CMK (cell line): ENCODE data around the gene LEFTY1.

Experiments
- DNase-seq: peaks from one replicate; pipeline ENCODE4 v3.0.0-alpha.2; 2010; ENCODE audit warnings: low read depth

The LEFTY1 gene

GRCh38 chr1:225871359-225872074 lies 17.4 kb downstream of the LEFTY1 start:
- no peak for DNase-seq

- no peak for DNase-seq
Observed at GRCh38 chr1:225870911-225871310, 18.0 kb downstream of the LEFTY1 start.

DNA sequence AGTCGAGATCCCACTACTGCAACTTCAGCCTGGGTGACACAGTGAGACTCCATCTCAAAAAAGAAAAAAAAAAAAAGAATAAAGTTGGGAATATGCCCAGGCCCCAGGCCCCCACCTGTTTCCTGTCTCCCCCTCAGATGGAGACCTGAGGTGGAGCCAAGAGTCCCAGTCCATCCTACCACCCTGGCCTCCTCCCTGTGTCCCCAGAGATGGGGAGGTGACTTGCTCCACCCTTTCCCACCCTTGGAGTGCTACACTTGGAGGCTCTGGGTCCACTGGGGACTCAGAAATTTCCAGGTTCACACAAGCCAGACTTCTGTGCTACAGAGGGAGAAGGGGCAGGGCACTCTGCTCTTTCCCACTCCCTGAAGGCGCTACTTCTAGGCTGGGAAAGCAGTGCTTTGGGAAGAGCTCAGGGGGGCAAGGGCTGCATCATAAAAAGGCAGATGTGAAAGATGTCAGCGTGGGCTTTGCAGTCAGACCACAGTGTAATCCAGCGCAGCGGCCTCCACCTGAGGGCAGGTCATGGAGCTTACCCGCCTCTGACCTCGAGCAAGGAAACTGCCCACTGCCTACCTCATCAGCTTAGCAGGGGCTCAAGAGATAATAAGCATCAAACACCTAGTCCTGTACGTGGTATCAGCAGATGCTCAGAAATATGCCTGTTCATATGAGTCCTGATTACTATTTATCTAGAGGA lies 20.2 kb downstream of the LEFTY1 start:
- DNase-seq = no peak

DNA sequence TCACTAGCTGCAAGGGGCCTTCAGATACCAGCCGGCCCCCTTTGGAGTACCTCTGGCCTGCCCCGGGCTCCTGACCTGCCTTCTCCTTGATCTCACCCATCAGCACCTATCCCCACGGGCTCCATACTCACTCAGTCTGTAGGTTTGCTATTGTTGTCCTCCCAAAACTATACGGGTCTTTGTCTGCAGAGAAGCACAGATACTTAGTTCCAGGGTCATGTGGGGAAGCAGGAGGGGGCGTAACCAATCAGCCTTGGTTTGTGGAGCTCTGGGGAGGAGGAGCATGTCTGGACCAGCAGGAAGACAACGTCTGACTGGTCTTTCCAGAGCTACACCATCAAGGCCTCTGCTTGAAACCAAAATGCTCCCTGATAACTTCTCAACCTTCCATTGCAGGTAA lies 22.0 kb downstream of the LEFTY1 start:
- no peak for DNase-seq

GRCh38 chr1:225866061-225866837 lies 22.7 kb downstream of the LEFTY1 start:
- peak; percentile 68 for DNase-seq

- no peak for DNase-seq
Observed at GRCh38 chr1:225865514-225865913, 23.4 kb downstream of the LEFTY1 start.

DNA sequence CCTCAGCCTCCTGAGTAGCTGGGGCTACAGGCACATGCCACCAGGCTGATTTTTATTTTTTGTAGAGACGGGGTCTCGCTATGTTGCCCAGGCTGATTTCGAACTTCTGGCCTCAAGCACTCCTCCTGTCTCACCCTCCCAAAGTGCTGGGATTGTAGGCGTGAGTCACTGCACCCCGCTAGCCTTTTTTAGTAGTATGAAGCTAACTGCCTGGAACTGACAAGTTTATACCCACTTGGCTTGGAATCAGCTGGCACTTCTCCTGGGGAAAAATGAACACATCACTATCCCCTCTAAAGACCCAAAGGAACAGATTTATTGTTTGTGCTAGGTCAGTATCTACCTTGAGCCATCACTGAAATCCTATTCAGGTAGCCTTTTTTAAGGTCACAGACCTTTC lies 25.8 kb downstream of the LEFTY1 start:
- no peak for DNase-seq

- no peak for DNase-seq
Observed at GRCh38 chr1:225862581-225862950, 26.4 kb downstream of the LEFTY1 start.

DNA sequence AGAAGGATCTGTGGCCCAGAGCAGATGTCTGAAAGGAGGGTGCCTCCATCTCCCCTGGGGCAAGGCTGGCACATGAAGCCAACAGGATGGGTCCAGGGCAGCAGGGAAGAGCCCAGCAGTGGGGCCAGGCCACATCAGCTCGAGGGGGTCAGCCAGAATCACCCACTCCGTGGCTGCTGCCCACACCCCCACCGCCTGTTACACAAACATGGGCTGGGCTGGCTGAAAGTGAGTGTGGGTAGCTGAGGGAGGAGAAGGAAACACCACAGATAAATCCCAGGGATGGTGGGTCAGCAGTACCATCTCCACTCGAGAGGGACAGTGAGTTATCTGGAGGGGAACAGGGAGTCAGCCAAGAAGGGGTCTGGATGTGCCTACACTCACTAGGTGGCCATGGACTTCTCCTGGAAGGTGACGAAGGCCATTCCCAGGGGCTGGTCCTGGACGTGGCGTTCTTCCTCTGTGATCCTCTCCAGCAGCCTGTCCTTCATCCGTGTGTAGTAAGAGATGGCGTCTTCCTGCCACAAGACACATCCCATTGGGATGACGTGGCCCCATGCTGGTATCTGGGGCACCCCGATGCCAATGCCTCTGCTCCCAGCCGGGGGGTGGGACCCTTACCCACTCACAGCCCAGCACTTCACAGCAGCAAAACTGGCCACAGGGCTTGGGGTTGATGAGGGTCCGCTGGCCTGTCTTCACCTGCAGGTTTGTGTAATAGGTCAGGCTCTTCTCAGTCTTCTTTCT lies 26.9 kb downstream of the LEFTY1 start:
- no peak for DNase-seq

DNA sequence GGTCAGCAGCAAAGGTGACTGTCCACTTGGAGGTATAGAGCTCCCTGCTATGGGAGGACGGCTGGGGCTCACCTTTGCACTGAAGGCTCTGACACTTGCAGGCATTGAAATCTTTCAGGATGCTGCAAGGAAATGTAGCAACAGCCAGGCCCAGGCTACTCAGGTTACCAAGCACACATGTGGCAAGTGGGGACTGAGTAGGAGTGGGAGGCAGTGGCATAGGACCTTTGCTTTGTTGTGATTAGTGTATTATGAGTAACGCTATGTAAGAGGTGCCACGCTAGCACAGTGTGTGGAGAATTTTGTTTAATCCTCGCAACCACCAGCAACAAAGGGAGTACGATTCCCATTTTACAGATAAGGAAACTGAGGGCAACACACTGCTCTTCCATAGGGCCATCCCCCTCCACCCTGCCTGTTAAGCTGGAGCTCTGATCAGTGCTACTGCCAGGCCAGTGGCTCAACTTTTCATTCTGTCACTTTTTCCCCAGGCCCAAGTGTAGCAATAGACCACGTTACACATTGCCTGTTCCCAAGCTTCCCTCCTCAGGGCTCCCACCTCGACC lies 28.0 kb downstream of the LEFTY1 start:
- DNase-seq = no peak

- DNase-seq = no peak
Observed at GRCh38 chr1:225860107-225860506, 28.8 kb downstream of the LEFTY1 start.

- DNase-seq = no peak
Observed at GRCh38 chr1:225859151-225859550, 29.8 kb downstream of the LEFTY1 start.

DNA sequence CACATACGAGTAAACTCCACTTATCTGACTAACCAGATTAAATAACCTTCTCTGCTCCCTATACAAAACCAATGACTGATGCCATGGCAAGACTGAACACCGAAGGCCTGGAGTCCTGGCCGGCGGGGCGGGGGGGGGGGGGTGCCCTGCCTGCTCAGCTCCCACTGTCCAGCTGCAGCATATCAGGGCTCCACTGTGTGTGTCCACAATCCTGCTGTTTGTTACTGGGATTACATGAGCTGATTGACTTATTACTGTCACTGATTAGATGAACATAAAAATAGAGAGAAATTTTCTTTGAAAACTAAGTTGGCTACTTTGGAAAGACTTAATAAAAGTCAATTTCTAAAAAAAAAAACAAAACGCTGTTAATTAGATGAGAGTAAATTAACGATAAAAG lies 31.7 kb downstream of the LEFTY1 start:
- DNase-seq = no peak

GRCh38 chr1:225855503-225856300 lies 33.2 kb downstream of the LEFTY1 start:
- no peak for DNase-seq

DNA sequence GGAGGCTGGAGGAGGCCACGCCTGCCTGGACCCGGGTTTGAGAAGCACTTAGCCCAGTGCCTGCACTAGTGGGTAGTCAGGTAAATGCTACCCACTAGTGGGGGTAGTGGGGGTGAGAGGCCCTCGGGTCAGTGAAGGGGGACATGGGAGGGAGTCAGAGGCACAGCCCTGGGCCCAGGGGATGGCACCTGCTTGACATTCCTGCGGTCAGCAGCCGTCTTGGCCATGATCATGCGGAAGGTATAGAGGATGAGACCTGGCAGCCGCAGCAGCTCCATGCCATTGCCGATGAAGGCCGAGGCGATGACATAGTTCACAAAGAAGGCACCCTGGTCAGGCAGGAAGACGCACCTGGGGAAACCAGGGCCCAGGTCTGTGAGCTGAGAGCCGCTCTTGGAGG lies 35.5 kb downstream of the LEFTY1 start:
- no peak for DNase-seq

DNA sequence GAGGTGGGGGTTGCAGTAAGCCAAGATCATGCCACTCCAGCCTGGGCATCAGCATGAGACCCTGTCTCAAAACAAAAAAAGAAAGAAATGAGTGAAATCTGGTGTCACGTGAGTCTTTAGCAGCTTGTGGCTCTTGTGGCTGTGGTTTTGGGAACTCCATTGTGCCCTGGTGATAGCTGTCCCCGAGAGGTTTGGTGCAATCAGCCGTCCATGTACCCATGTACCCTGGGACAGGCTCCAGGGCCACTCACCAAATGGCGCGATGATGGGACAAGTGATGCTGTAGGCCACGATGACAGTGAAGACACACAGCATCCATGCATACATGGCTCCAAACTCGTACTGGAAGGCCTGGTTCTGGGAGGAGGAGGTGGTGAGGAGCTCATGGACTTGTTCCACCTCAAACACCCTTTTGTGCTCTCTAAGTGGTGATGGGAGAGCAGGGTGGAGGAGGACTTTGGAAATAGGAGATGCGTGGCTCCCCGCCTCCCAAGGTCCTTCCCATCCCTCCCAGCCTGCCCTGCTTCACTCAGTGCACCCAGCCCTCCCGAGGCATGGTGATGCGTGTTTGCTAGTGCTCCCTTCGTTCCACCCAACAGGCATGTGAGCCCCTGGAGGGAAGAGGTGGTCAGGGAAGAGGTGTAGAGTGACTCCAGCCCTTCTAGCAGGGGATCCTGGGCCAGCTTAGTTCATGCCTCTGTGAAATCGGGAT lies 36.4 kb downstream of the LEFTY1 start:
- DNase-seq = no peak

DNA sequence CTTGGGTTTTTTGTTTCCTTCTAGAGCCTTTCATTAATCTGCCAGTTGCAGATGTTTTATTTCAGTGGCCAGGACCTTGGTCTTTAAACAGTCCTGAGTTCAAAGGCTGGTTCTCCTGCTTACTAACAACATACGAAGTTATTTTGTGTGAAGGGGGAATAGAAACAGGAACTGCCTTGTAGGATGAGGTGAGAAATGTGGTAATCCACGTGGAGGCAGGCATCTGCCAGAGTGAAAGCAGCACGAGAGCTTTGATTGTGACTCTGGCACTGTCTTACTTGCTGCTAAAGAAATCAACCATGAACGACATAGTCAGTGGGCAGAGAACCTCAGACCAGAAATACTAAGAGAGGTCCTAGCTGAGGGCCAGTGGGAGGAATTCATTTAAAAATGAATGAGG lies 37.1 kb downstream of the LEFTY1 start:
- no peak for DNase-seq

DNA sequence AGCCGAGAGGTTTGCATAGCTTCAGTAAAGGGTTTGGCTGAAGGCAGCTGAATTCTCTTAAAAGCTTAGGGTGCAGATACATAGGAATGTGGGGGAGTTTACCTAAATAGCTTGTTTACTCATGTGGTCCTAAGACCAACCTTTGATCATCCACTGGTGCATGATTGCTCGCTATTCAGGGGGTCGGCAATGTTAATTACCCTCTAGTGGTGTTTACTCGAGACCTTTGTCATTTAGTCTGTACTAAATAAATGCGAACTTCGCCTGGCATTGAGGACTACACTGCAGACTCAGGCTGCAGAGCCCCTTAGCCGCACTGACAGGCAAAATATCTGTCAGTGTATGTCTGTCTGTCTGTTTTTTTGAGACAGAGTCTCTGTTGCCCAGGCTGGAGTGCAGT lies 38.6 kb downstream of the LEFTY1 start:
- no peak for DNase-seq

DNA sequence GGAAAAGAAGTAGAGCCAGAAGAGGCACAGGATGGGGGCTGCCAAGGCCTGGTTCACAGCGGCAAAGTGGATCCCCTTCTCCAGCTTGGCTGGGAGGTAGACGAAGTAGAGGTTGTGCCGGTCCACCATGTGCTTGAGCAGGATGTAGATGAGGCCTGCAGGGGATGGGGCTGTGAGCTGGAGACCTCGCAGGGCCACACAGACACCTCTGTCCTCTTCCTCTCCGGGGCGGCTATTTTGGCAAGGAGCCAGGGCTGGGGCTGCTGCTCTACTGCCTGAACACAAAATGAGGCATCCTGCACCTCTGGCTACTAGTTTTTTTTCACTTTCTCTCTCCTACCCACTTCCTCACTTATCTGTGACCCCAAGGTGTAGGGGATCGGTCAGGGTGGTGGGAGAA lies 39.0 kb downstream of the LEFTY1 start:
- DNase-seq = peak; percentile 67
